K562 (cell line): Measurements from ENCODE around the gene TRIM2. TPM values are rescaled to one million over a fixed set of nuclear protein-coding genes. Genes with fewer than 3 reads are reported as not detected.

Experiments
- ATAC-seq: fragments of 200-7000 bp; cut with Tn5 transposase; 3 replicates; pipeline ENCODE4 v1.9.1; 2020; ENCODE audit warnings: moderate library complexity
- BruUV-seq: library from RNA; stranded (reverse); fragments of 400-500 nt; replicated peaks from 2 replicates; lab custom pipeline; 2021; lab: Mats Ljungman, UMichigan
- CTCF ChIA-PET: fragments of 300-600 bp; formaldehyde crosslinking; extraction: SDS; loops from one replicate; lab custom pipeline; 2021; ENCODE audit warnings: low intra/inter-chr PET ratio; lab: Yijun Ruan, JAX
- POLR2A ChIA-PET: fragments of 300-600, 350-650 bp; sonication (Branson Sonifier 250); formaldehyde crosslinking; extraction: SDS; loops from one replicate; lab custom pipeline; 2021; ENCODE audit warnings: antibody characterized with exemption, inconsistent platforms; lab: Yijun Ruan, JAX
- DNase-seq, 4 experiments: peaks; one replicate each; pipeline versions ENCODE4 v3.0.0 to v3.0.0-alpha.2; 2011 to 2018; ENCODE audit warnings: low spot score in 3 of 4, mixed read lengths in 3 of 4; ENCODE audit errors: extremely low read depth in 1 of 4
- FAIRE-seq: peaks from 2 replicates; lab custom pipeline; 2011; peaks lifted over from hg19 to GRCh38; lab: Jason Lieb, UNC
- H2AFZ ChIP-seq: 2 replicates; pipeline ENCODE4 v1.6.0; 2011; ENCODE audit warnings: low read depth, low read length, control low read depth, inconsistent platforms
- H3K27ac ChIP-seq: fragments of 200-600 bp; 3 replicates; pipeline ENCODE4 v1.8.0; 2011; ENCODE audit warnings: low read depth, mild to moderate bottlenecking, control low read depth, inconsistent platforms, low read length, moderate library complexity, mixed read lengths; ENCODE audit errors: extremely low read depth
- H3K27me3 ChIP-seq, 2 experiments: fragments of 300-600 bp in 1 of 2; 2 replicates in 1 of 2; 3 replicates in 1 of 2; pipeline versions ENCODE4 v1.6.0 to v1.8.0; 2011; ENCODE audit warnings: inconsistent platforms in 2 of 2, low read length in 2 of 2, mild to moderate bottlenecking in 1 of 2, mixed read lengths in 1 of 2, moderate library complexity in 1 of 2; ENCODE audit not compliant: control insufficient read depth in 2 of 2, insufficient read depth in 2 of 2
- H3K36me3 ChIP-seq: fragments of 300-600 bp; 3 replicates; pipeline ENCODE4 v1.8.0; 2011; ENCODE audit warnings: mild to moderate bottlenecking, low read length, inconsistent platforms; ENCODE audit not compliant: control insufficient read depth, insufficient read depth
- H3K4me1 ChIP-seq, 2 experiments: fragments of 200-600 bp in 1 of 2; replicated peaks in 1 of 2; 2 replicates in 1 of 2; 3 replicates in 1 of 2; pipeline versions ENCODE4 v1.5.1 to v1.8.0; 2011; ENCODE audit warnings: inconsistent platforms in 2 of 2, low read length in 2 of 2, mild to moderate bottlenecking in 1 of 2, mixed read lengths in 1 of 2, moderate library complexity in 1 of 2; ENCODE audit not compliant: control insufficient read depth in 2 of 2, insufficient read depth in 2 of 2
- H3K4me2 ChIP-seq: 2 replicates; pipeline ENCODE4 v1.6.1; 2011; ENCODE audit warnings: low read length, control low read depth, inconsistent platforms, mixed read lengths; ENCODE audit not compliant: insufficient read depth
- H3K4me3 ChIP-seq: fragments of 200-600 bp; sonication (generic), shearing (Covaris generic); 2 replicates; pipeline ENCODE4 v1.5.1; 2016; ENCODE audit warnings: control low read depth, inconsistent platforms
- H3K79me2 ChIP-seq: fragments of 200-600 bp; 3 replicates; pipeline ENCODE4 v1.8.0; 2011; ENCODE audit warnings: low read length, inconsistent platforms; ENCODE audit not compliant: control insufficient read depth, insufficient read depth
- H3K9ac ChIP-seq, 2 experiments: 2 replicates each; pipeline versions ENCODE4 v1.6.0 to v1.6.1; 2011; ENCODE audit warnings: low read depth in 2 of 2, low read length in 2 of 2, control low read depth in 1 of 2, inconsistent platforms in 1 of 2, mild to moderate bottlenecking in 1 of 2, mixed read lengths in 1 of 2; ENCODE audit not compliant: insufficient read depth in 1 of 2
- H3K9me1 ChIP-seq: one replicate; pipeline ENCODE4 v1.6.0; 2011; ENCODE audit warnings: inconsistent platforms, mild to moderate bottlenecking, low read length, moderate library complexity; ENCODE audit not compliant: control insufficient read depth, insufficient read depth
- H3K9me3 ChIP-seq: replicated peaks from 2 replicates; pipeline ENCODE4 v1.5.1; 2011; ENCODE audit warnings: low read depth, low read length, inconsistent platforms; ENCODE audit not compliant: control insufficient read depth, insufficient read depth
- H4K20me1 ChIP-seq: replicated peaks from 2 replicates; pipeline ENCODE4 v1.6.1; 2011; ENCODE audit warnings: low read length, inconsistent platforms, mixed read lengths; ENCODE audit not compliant: control insufficient read depth, insufficient read depth
- CHD4 ChIP-seq: fragments of 200-600 bp; sonication (generic); IDR thresholded peaks from 3 replicates; pipeline ENCODE4 v1.6.1; 2012; ENCODE audit warnings: low read depth, mild to moderate bottlenecking, mixed read lengths, low read length, inconsistent platforms; ENCODE audit not compliant: insufficient read depth, insufficient replicate concordance, poor library complexity, severe bottlenecking
- RAD21 ChIP-seq, 2 experiments: fragments of 250-450 bp in 1 of 2; fragments of 450-650 bp in 1 of 2; sonication (Bioruptor Pico) in 1 of 2; formaldehyde crosslinking in 1 of 2; IDR thresholded peaks in 1 of 2; conservative IDR thresholded peaks in 1 of 2; 2 replicates each; pipeline versions ENCODE4 v1.4.0 to v1.8.0; 2020 to 2022; ENCODE audit warnings: mild to moderate bottlenecking in 2 of 2, moderate library complexity in 1 of 2
- SMC3 ChIP-seq: conservative IDR thresholded peaks from 2 replicates; pipeline ENCODE4 v1.6.1; 2011; ENCODE audit warnings: low read depth, low read length, improper control_type of control experiment; ENCODE audit not compliant: insufficient read depth
- ZNF75A ChIP-seq: fragments of 450-650 bp; formaldehyde crosslinking; IDR thresholded peaks from 2 replicates; pipeline ENCODE4 v1.4.0; 2020; ENCODE audit warnings: mild to moderate bottlenecking
- WGBS: fragments of 100-300 bp; shearing (Covaris generic); methylation state at CpG from one replicate; pipeline ENCODE4 v1.1.6; 2016; ENCODE audit warnings: low coverage, mixed read lengths; ENCODE audit not compliant: insufficient coverage; ENCODE audit errors: missing lambda C conversion rate; 5-methylcytosine and 5-hydroxymethylcytosine counted together
- in situ Hi-C: fragments of 300-500 bp; cut with MboI; formaldehyde crosslinking; loops from 4 replicates; pipeline ENCODE4 v1.15.0; 2018; ENCODE audit warnings: inconsistent platforms, mixed read lengths
- intact Hi-C: fragments of 100-400 bp; cut with micrococcal nuclease; formaldehyde crosslinking; loops from 2 replicates; pipeline ENCODE4 v1.14.2; 2022
- polyA plus RNA-seq, 8 experiments: library from polyadenylated mRNA; depleted of rRNA in 4 of 8; stranded (reverse) in 5 of 8; unstranded in 3 of 8; fragments of >200 nt; fragmentation: Nextera tagmentation in 2 of 8; fragmentation: Illumina TruSeq in 1 of 8; extraction: Ambion mirVana in 2 of 8; extraction: Trizol in 1 of 8; gene quantifications; 2 replicates each; pipeline versions ENCODE4 v1.2.1 to v1.2.3, GENCODE V29; 2011 to 2014; ENCODE audit warnings: inconsistent platforms in 1 of 8, missing spikeins in 1 of 8
- total RNA-seq, 7 experiments: library from RNA; depleted of rRNA in 6 of 7; stranded (reverse); fragments of >200 nt in 6 of 7; fragmentation: Illumina TruSeq in 2 of 7; extraction: Trizol in 2 of 7; gene quantifications; 2 replicates each; pipeline versions ENCODE4 v1.2.1 to v1.2.3, GENCODE V29; 2011 to 2021; ENCODE audit warnings: low replicate concordance in 1 of 7
- TF ChIP-seq, protein P1 (sequence below), 3 experiments: IDR thresholded peaks in 2 of 3; conservative IDR thresholded peaks in 1 of 3; 2 replicates each; pipeline ENCODE4 v1.5.1; 2011 to 2012; ENCODE audit warnings: low read length in 3 of 3, mild to moderate bottlenecking in 3 of 3, control low read depth in 2 of 3, improper control_type of control experiment in 1 of 3, inconsistent platforms in 1 of 3, low read depth in 1 of 3, mixed read lengths in 1 of 3, moderate library complexity in 1 of 3; ENCODE audit not compliant: insufficient read depth in 2 of 3
- TF ChIP-seq, protein P2 (sequence below), 2 experiments: fragments of 450-650 bp; formaldehyde crosslinking in 1 of 2; IDR thresholded peaks; 2 replicates each; pipeline versions ENCODE4 v1.4.0 to v1.6.1; 2014 to 2020; ENCODE audit warnings: mild to moderate bottlenecking in 2 of 2, borderline replicate concordance in 1 of 2, low read depth in 1 of 2

TRIM2 gene
- total and polyA plus RNA-seq, 9 of the 15 experiments (the other 6 are each of a cell fraction or from before 2014, with no cell fraction given): 0.01 to 0.41 (median 0.13) TPM; not detected in 1

DNA sequence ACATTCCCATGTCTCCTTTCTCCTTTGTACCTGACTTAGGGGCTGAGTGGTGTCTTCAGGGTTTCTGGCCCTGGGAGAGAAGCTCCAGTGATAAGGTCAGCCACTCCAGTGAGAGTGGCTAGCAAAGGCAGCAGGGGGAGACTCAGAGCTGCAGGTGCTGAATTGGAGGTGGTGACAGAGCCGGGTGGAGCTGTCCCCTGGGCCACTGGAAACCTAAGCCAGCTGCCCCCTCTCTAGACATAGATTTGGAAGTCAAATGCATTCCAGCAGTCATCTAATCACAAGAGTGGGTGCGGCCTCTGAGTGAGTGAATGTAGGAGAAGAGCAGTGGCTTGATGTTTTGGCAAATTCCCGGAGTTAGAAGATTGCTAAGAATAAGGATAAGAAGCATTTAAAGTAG is 28.5 kb downstream of the TRIM2 start:
- peak; percentile 40 for FAIRE-seq
- H2AFZ ChIP-seq: no peak overlapping the region
- no peaks in the 10 kb centered on the region for H3K79me2 ChIP-seq
- H3K4me3 ChIP-seq: no peak overlapping the region
- WGBS: 0% methylated on average over 3 of the region's 3 CpGs
- peak in 2 of 4 experiments; percentile 32 to 35 for DNase-seq
- no TSS peak for BruUV-seq
- H3K9ac ChIP-seq: no peak overlapping the region
- TF ChIP-seq SMC3 (0 out of 2 replicates have a peak, but pooled peaks have one; percentile 18), RAD21 (CRISPR knock-in tag; conservative IDR thresholded peaks at IDR 0.05 in 1 of 2, IDR thresholded peaks at IDR 0.05 in 1 of 2) (peak; percentile 29 to 57; a peak in 2 of 4 replicates), ZNF75A (CRISPR knock-in tag) (no peak), CHD4 (no peak)
- TF ChIP-seq, protein P1, sequence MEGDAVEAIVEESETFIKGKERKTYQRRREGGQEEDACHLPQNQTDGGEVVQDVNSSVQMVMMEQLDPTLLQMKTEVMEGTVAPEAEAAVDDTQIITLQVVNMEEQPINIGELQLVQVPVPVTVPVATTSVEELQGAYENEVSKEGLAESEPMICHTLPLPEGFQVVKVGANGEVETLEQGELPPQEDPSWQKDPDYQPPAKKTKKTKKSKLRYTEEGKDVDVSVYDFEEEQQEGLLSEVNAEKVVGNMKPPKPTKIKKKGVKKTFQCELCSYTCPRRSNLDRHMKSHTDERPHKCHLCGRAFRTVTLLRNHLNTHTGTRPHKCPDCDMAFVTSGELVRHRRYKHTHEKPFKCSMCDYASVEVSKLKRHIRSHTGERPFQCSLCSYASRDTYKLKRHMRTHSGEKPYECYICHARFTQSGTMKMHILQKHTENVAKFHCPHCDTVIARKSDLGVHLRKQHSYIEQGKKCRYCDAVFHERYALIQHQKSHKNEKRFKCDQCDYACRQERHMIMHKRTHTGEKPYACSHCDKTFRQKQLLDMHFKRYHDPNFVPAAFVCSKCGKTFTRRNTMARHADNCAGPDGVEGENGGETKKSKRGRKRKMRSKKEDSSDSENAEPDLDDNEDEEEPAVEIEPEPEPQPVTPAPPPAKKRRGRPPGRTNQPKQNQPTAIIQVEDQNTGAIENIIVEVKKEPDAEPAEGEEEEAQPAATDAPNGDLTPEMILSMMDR (IDR thresholded peaks at IDR 0.05 in 2 of 3, conservative IDR thresholded peaks at IDR 0.05 in 1 of 3; ENCODE audit: insufficient read depth in 2 of 3, low read depth in 1 of 3, low read length in 3 of 3): peak; percentile 51 to 55 (median 54)
- TF ChIP-seq, protein P2, sequence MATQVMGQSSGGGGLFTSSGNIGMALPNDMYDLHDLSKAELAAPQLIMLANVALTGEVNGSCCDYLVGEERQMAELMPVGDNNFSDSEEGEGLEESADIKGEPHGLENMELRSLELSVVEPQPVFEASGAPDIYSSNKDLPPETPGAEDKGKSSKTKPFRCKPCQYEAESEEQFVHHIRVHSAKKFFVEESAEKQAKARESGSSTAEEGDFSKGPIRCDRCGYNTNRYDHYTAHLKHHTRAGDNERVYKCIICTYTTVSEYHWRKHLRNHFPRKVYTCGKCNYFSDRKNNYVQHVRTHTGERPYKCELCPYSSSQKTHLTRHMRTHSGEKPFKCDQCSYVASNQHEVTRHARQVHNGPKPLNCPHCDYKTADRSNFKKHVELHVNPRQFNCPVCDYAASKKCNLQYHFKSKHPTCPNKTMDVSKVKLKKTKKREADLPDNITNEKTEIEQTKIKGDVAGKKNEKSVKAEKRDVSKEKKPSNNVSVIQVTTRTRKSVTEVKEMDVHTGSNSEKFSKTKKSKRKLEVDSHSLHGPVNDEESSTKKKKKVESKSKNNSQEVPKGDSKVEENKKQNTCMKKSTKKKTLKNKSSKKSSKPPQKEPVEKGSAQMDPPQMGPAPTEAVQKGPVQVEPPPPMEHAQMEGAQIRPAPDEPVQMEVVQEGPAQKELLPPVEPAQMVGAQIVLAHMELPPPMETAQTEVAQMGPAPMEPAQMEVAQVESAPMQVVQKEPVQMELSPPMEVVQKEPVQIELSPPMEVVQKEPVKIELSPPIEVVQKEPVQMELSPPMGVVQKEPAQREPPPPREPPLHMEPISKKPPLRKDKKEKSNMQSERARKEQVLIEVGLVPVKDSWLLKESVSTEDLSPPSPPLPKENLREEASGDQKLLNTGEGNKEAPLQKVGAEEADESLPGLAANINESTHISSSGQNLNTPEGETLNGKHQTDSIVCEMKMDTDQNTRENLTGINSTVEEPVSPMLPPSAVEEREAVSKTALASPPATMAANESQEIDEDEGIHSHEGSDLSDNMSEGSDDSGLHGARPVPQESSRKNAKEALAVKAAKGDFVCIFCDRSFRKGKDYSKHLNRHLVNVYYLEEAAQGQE (IDR thresholded peaks at IDR 0.05; ENCODE audit: borderline replicate concordance): peak; percentile 49; the same call in 1 of the 2 replicates
- TF ChIP-seq, protein P2 (CRISPR knock-in tag; IDR thresholded peaks at IDR 0.05; ENCODE audit: low read depth): no peak
- ATAC-seq: peak; percentile 97
- ChIA-PET POLR2A (no interaction called here), CTCF (interaction anchor here (1.0 kb wide), 1 partner anchor 343 kb away, joined by 3 read pairs; no protein-coding TSS in a partner anchor)
- peaks cover 16 to 23% of the 10 kb centered on the region in 2 experiments for H3K27me3 ChIP-seq
- no peak overlapping the region for H3K4me2 ChIP-seq
- H4K20me1 ChIP-seq: no peaks in the 10 kb centered on the region
- no peaks in the 10 kb centered on the region for H3K4me1 ChIP-seq
- in situ Hi-C loops: no loop called here
- H3K27ac ChIP-seq: no peak overlapping the region
- intact Hi-C loops: loop anchor here (2.0 to 10.0 kb wide), 3 partner anchors 84 to 412 kb away; no protein-coding TSS in a partner anchor
- H3K9me1 ChIP-seq: no peaks in the 10 kb centered on the region
- no peaks in the 10 kb centered on the region for H3K9me3 ChIP-seq
- H3K36me3 ChIP-seq: no peaks in the 10 kb centered on the region
